ENCODE measurements around the gene TPP1. TPM values are rescaled to one million over a fixed set of nuclear protein-coding genes. Genes with fewer than 3 reads are reported as not detected.

Gene TPP1
- total and polyA plus RNA-seq, 9 of the 15 experiments (the other 6 are each of a cell fraction or from before 2014, with no cell fraction given) = 7.5 to 75.8 (median 15.7) TPM

GRCh38 chr11:6603287-6604080 lies 15.7 kb downstream of the TPP1 start, which contains the start of the genes ILK and RRP8 (continued):
- TF ChIP-seq CREB1 (IDR thresholded peaks at IDR 0.05) (peak; percentile 50; the same call in 1 of the 2 replicates), CREB1 (CRISPR knock-in tag; IDR thresholded peaks at IDR 0.05) (no peak), ZBTB8A (IDR thresholded peaks at IDR 0.05; ENCODE audit: partially characterized antibody) (no peak), IRF9 (tag; IDR thresholded peaks at IDR 0.05) (no peak), SMARCE1 (IDR thresholded peaks at IDR 0.05) (no peak), SP1 (CRISPR knock-in tag; IDR thresholded peaks at IDR 0.05) (peak; percentile 50), CHD2 (IDR thresholded peaks at IDR 0.05; ENCODE audit: low read depth, low read length) (no peak), SMAD1 (IDR thresholded peaks at IDR 0.05; ENCODE audit: low read depth, low read length, partially characterized antibody) (no peak), ZEB2 (IDR thresholded peaks at IDR 0.05) (no peak), GABPB1 (CRISPR knock-in tag; IDR thresholded peaks at IDR 0.05) (peak; percentile 75), MCM7 (IDR thresholded peaks at IDR 0.05) (no peak), ZNF124 (CRISPR knock-in tag; IDR thresholded peaks at IDR 0.05) (no peak), FOXK2 (conservative IDR thresholded peaks at IDR 0.05 in 1 of 2, IDR thresholded peaks at IDR 0.05 in 1 of 2; ENCODE audit: low read depth in 2 of 2) (peak in 1 of 2 experiments; percentile 31; a peak in 1 of 4 replicates), ILF3 (IDR thresholded peaks at IDR 0.05; ENCODE audit: borderline replicate concordance) (0 out of 2 replicates have a peak, but pooled peaks have one; percentile 55), KDM4B (IDR thresholded peaks at IDR 0.05; ENCODE audit: borderline replicate concordance in 2 of 2, low read depth in 1 of 2) (peak in 1 of 2 experiments; percentile 81; a peak in 1 of 4 replicates), MLLT1 (IDR thresholded peaks at IDR 0.05) (no peak), JUND (IDR thresholded peaks at IDR 0.05; ENCODE audit: borderline replicate concordance, low read depth, low read length) (peak; percentile 60; the same call in 1 of the 2 replicates), JUND (tag; IDR thresholded peaks at IDR 0.05; ENCODE audit: borderline replicate concordance, low read depth, low read length) (no peak; the same call in 2 of the 3 replicates), ELK3 (CRISPR knock-in tag; IDR thresholded peaks at IDR 0.05) (no peak), ZNF778 (CRISPR knock-in tag; IDR thresholded peaks at IDR 0.05) (no peak), HMGN3 (IDR thresholded peaks at IDR 0.05; ENCODE audit: borderline replicate concordance, extremely low read depth, insufficient read length, low read depth, low read length) (peak; percentile 95), E2F8 (IDR thresholded peaks at IDR 0.05; ENCODE audit: low read depth, partially characterized antibody) (peak; percentile 21), TAF7 (tag; IDR thresholded peaks at IDR 0.05) (no peak)

Measured in K562 (cell line).